ENCODE data around the gene OTOF. TPM values are rescaled to one million over a fixed set of nuclear protein-coding genes. Genes with fewer than 3 reads are reported as not detected.
A peak's percentile ranks its signal among the peaks of the same experiment; 100 is the strongest.

OTOF gene
- polyA plus RNA-seq, 2 of the 4 experiments (the other 2 are of a cell fraction): 0.05 to 0.22 TPM

- DNase-seq (ENCODE audit: low read depth in 1 of 2, low spot score in 1 of 2) (no peak), FAIRE-seq (no peak), ATAC-seq (no peak)
- Histone ChIP-seq H3K4me1 (peaks cover 18% of the 10 kb centered on the region; the same call in 2 of the 3 replicates), H3K4me2 (no peak overlapping the region), H3K4me3 (no peak overlapping the region), H3K9me3 (no peaks in the 10 kb centered on the region), H3K27ac (peak overlapping the region in 1 of 2 experiments; percentile 57; a peak in 4 of 6 replicates)
- 90% methylated on average over 2 of the region's 2 CpGs for WGBS (ENCODE audit: missing lambda C conversion rate)
- POLR2A ChIA-PET: no interaction called here
- TF ChIP-seq ZFP36 (IDR thresholded peaks at IDR 0.05; ENCODE audit: borderline replicate concordance, partially characterized antibody): no peak
- no peak for TF ChIP-seq JUNB (IDR thresholded peaks at IDR 0.05)
- no peak for TF ChIP-seq ZSCAN20 (CRISPR knock-in tag; IDR thresholded peaks at IDR 0.05)
- no peak for TF ChIP-seq FOSB (CRISPR knock-in tag; IDR thresholded peaks at IDR 0.05)
- TF ChIP-seq KDM1A (IDR thresholded peaks at IDR 0.05; ENCODE audit: low read depth): no peak
- no peak for TF ChIP-seq NPAS2 (CRISPR knock-in tag; IDR thresholded peaks at IDR 0.05; ENCODE audit: borderline replicate concordance)
- no peak for TF ChIP-seq EHMT2 (IDR thresholded peaks at IDR 0.05; ENCODE audit: low read depth)
- TF ChIP-seq PHF8 (IDR thresholded peaks at IDR 0.05; ENCODE audit: borderline replicate concordance, low read depth): no peak
- TF ChIP-seq CBX2 (IDR thresholded peaks at IDR 0.05; ENCODE audit: borderline replicate concordance, low read depth): no peak
- no peak for TF ChIP-seq MAZ (IDR thresholded peaks at IDR 0.05; ENCODE audit: borderline replicate concordance, low read depth, low read length)
- TF ChIP-seq HDAC2 (IDR thresholded peaks at IDR 0.05): no peak
- TF ChIP-seq PBX3 (IDR thresholded peaks at IDR 0.05): no peak
- TF ChIP-seq ESRRA (IDR thresholded peaks at IDR 0.05; ENCODE audit: borderline replicate concordance, low read length): no peak
- no peak for TF ChIP-seq BHLHE40 (IDR thresholded peaks at IDR 0.05; ENCODE audit: low read depth, low read length)
- no peak for TF ChIP-seq JUN (IDR thresholded peaks at IDR 0.05)
- CTCF ChIA-PET: interaction anchor here (0.6 to 1.3 kb wide), 5 partner anchors 10 to 62 kb away, joined by 3 read pairs; no protein-coding TSS in a partner anchor
These were observed 67.1 kb downstream of the OTOF start for GRCh38 chr2:26410764-26411243.

GRCh38 chr2:26409785-26410184 is 68.1 kb downstream of the OTOF start:
- no peak overlapping the region for H3K27ac ChIP-seq
- CTCF ChIA-PET: interaction anchor here (0.8 to 1.4 kb wide), 5 partner anchors 35 to 93 kb away, joined by 3 to 4 read pairs (median 3); no protein-coding TSS in a partner anchor
- H3K4me2 ChIP-seq: no peak overlapping the region
- POLR2A ChIA-PET: no interaction called here
- FAIRE-seq: no peak
- WGBS (ENCODE audit: missing lambda C conversion rate): 79% methylated on average over 1 of the region's 1 CpG
- ATAC-seq: no peak
- H3K4me1 ChIP-seq: peaks cover 18% of the 10 kb centered on the region; the same call in 2 of the 3 replicates
- H3K4me3 ChIP-seq: no peak overlapping the region
- DNase-seq (ENCODE audit: low read depth in 1 of 2, low spot score in 1 of 2): no peak
- H3K9me3 ChIP-seq: no peaks in the 10 kb centered on the region
- TF ChIP-seq NPAS2 (CRISPR knock-in tag; IDR thresholded peaks at IDR 0.05; ENCODE audit: borderline replicate concordance) (no peak), HOXA7 (CRISPR knock-in tag; IDR thresholded peaks at IDR 0.05) (no peak), ATOH8 (CRISPR knock-in tag; IDR thresholded peaks at IDR 0.05; ENCODE audit: low read depth) (no peak), RCOR1 (IDR thresholded peaks at IDR 0.05; ENCODE audit: low read depth, low read length) (no peak), ZSCAN20 (CRISPR knock-in tag; IDR thresholded peaks at IDR 0.05) (no peak), ZFP36 (IDR thresholded peaks at IDR 0.05; ENCODE audit: borderline replicate concordance, partially characterized antibody) (no peak), CHD4 (IDR thresholded peaks at IDR 0.05; ENCODE audit: borderline replicate concordance) (no peak), GATA3 (IDR thresholded peaks at IDR 0.05; ENCODE audit: borderline replicate concordance) (no peak), EHMT2 (IDR thresholded peaks at IDR 0.05; ENCODE audit: low read depth) (no peak), ESRRA (IDR thresholded peaks at IDR 0.05; ENCODE audit: borderline replicate concordance, low read length) (no peak), FOXS1 (CRISPR knock-in tag; IDR thresholded peaks at IDR 0.05) (no peak), TFCP2L1 (CRISPR knock-in tag; IDR thresholded peaks at IDR 0.05) (no peak), EP300 (IDR thresholded peaks at IDR 0.05) (no peak), NFE2L2 (conservative IDR thresholded peaks at IDR 0.05; ENCODE audit: low read length) (no peak), BHLHE40 (IDR thresholded peaks at IDR 0.05; ENCODE audit: low read depth, low read length) (no peak), FOSB (CRISPR knock-in tag; IDR thresholded peaks at IDR 0.05) (no peak), HOXB5 (CRISPR knock-in tag; IDR thresholded peaks at IDR 0.05) (no peak), JUN (IDR thresholded peaks at IDR 0.05) (no peak), FOSL2 (IDR thresholded peaks at IDR 0.05) (no peak), FOSL2 (CRISPR knock-in tag; IDR thresholded peaks at IDR 0.05) (no peak), CTCF (IDR thresholded peaks at IDR 0.05) (no peak)

Measured in A549 (cell line).